HG02938 (cell line): ENCODE measurements around the gene PITPNM3.

Source experiments
- ATAC-seq: cut with Tn5 transposase; IDR thresholded peaks from one replicate; pipeline ENCODE4 v1.9.1; 2021; ENCODE audit warnings: mild to moderate bottlenecking, moderate library complexity; ENCODE audit not compliant: unreplicated experiment

The PITPNM3 gene

GRCh38 chr17:6480303-6480675 is 76.1 kb downstream of the PITPNM3 start:
- ATAC-seq, result no peak

GRCh38 chr17:6479622-6480302 is 76.6 kb downstream of the PITPNM3 start:
- ATAC-seq, result no peak

GRCh38 chr17:6478486-6478885 is 77.9 kb downstream of the PITPNM3 start:
- ATAC-seq, result no peak

GRCh38 chr17:6477831-6478383 is 78.4 kb downstream of the PITPNM3 start:
- no peak for ATAC-seq

GRCh38 chr17:6476810-6477179 is 79.6 kb downstream of the PITPNM3 start:
- no peak for ATAC-seq

GRCh38 chr17:6476076-6476809 is 80.1 kb downstream of the PITPNM3 start:
- ATAC-seq, result no peak

- no peak for ATAC-seq
These were observed 80.9 kb downstream of the PITPNM3 start for GRCh38 chr17:6475411-6475810.

GRCh38 chr17:6474906-6475305 is 81.4 kb downstream of the PITPNM3 start:
- no peak for ATAC-seq

- no peak for ATAC-seq
These were observed 82.0 kb downstream of the PITPNM3 start for GRCh38 chr17:6474376-6474775.

GRCh38 chr17:6473128-6473767 is 83.1 kb downstream of the PITPNM3 start:
- no peak for ATAC-seq

- no peak for ATAC-seq
These were observed 83.8 kb downstream of the PITPNM3 start for GRCh38 chr17:6472517-6472916.

- ATAC-seq, result no peak
These were observed 84.6 kb downstream of the PITPNM3 start for GRCh38 chr17:6471531-6472465.

- ATAC-seq, result no peak
These were observed 85.4 kb downstream of the PITPNM3 start for GRCh38 chr17:6470751-6471521.

- no peak for ATAC-seq
These were observed 86.1 kb downstream of the PITPNM3 start for GRCh38 chr17:6470146-6470718.

- no peak for ATAC-seq
These were observed 88.1 kb downstream of the PITPNM3 start for GRCh38 chr17:6468051-6468790.

GRCh38 chr17:6467567-6467966 is 88.8 kb downstream of the PITPNM3 start:
- ATAC-seq, result no peak

- no peak for ATAC-seq
These were observed 91.0 kb downstream of the PITPNM3 start for GRCh38 chr17:6465206-6466003.

GRCh38 chr17:6464446-6465041 is 91.8 kb downstream of the PITPNM3 start:
- no peak for ATAC-seq
